Stimulated activated CD4-positive, alpha-beta T cell treated with anti-CD3 and anti-CD28 coated beads, Interleukin-4, amount 100 ng/mL, for 1 hour (primary cell): Measurements from ENCODE around the gene RASAL1.
"Not testable (repeated sequence)": the region's sequence is repeated elsewhere in the genome, so short reads cannot be mapped to it uniquely, and the experiment has no call there.

Experiments used
- DNase-seq: peaks from one replicate; pipeline ENCODE4 v3.0.0-alpha.2; 2020

The RASAL1 gene

DNA sequence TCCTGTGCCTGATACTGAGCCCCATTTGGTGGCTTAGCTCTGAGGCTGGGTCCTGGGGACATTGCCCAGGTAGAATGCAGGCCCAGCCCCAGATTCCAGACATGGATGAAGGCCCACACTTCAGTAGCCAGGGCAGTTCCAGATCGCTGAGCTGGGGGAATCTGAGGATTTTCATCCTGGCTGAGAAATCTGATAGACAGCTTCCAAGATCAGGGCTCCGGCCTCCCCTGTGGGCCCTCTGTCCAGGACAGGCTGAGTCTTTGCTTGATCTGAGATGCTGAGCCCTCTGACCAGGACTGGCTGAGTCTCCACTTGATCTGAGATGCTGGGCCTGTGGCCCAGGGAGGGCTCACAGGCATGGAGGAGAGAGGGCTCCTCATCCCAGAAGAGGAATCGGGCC, 3.3 kb upstream of the RASAL1 start:
- DNase-seq, result no peak

DNA sequence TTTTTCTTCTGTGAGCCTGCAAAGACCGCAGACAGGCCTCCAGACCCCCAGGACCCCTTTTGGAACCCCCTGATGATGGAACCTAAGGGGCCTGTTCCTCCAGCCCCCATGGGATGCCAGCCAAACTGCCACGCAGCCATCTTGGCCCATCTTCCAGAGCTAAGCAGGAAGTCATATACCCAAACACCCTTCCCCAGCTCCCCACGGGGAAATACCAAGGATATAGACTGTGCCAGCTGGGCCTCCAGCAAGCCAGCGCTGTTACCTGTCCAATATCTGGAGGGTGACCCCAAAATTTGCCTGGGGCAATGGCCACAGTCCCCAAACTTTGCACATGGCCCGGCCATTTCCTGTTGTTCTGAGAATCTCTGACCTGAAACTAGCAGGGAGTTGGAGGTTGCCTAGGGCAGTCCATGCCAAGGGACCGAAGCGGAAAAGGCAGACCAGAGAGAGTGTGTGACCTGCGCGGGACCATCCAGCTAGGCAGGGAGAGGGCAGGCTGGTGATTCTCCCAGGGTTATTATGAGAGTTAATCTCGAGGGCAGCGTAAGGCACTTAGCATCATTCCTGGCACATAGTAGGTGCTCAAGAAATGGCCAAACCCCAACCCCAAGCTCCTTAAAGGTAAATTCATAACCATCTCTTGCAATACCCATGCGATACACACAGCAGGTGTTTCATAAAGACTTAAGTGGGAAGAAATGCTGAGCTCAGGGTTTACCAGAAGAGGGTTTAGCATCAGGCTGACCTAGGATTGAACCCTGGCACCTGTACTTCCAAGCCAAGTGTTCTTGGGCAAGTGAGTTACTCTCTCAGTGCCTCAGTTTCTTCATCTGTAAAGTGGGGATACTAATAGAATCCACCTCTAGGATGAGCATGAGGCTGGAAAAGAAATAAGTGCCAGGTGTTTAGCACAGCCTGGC, 2.6 kb upstream of the RASAL1 start:
- no peak for DNase-seq

DNA sequence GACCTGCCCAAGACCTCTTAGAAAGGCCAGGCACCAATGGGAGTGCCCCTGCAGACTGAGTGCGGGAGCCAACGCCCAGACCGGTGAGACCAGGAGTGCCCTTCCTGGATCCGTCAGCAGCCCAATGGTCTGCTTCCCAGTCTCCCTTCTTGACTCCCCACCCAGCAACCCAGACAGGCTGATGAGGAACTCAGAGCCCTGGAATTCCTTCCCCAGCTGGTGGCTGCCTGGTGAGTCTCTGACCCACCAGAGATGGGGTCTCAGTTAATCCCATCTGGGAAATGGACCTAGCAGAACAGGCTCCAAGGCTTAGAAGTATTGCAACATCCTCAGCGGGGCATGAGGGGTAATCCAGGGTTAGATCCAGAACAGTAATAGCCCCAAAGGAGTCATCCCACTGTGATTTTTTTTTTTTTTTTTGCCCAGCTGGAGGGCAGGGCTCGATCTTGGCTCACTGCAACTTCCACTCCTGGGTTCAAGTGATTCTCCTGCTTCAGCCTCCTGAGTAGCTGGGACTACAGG, 1.5 kb upstream of the RASAL1 start:
- DNase-seq, result no peak

DNA sequence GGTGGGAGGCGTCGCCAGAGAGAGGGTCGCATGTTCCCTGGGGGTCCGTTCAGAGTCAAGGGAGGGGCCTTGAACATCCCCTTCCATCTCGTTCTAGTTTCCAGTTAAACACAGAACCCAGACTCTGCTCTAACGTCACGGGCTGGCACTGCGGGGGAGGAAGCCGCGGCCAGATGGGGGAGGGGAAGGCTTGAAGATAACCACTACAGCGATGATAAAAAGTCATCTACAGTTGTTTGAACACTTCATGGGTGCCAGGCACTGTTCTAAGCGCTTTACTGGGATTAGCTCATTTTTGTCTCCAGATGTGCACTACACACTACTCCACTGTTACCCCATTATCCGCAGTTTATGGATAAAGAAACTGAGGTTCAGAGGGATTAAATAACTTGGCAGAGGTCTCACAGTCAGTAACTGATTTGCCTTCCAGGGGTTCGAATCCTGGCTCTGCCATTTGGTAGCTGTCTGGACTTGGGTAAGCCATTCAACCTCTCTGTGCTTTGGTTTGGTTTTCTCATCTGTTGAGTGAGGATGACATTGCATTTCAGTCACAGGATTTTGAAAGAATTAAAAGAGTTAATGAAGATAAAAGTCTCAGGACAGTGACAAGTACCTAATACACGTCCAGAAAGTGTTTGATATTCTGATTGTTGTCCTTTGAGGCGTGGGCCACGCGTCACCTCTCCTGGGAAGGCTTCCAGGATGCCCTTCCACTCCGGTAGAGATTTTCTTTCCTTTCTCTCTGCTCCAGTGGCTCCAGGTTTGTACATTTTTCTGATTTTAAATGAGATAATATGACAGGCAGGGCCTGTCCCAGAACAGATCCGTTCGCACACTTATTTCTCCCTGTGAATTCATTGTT, 798 bp upstream of the RASAL1 start:
- peak; percentile 56 for DNase-seq

DNA sequence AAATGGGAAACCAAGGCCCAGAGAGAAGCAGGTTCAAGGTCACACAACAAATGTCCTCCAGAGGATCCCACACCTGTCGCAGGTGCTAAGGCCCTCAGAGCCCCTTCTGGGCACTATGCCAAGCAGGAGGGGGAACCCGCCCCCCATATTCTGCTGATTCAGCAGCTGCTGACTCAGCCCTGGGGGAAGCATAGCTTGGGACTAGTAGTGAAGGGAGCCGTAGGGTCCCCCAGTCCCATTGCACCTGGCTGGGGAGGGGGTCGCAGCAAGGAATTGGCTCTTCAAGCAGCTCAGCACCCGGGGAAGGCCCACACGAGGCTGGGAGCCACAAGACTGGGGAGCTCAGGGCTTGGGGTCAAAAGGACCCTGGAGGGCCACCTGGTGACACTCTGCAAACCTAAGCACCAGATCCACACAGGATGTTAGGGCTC, 1.0 kb downstream of the RASAL1 start:
- no peak for DNase-seq

DNA sequence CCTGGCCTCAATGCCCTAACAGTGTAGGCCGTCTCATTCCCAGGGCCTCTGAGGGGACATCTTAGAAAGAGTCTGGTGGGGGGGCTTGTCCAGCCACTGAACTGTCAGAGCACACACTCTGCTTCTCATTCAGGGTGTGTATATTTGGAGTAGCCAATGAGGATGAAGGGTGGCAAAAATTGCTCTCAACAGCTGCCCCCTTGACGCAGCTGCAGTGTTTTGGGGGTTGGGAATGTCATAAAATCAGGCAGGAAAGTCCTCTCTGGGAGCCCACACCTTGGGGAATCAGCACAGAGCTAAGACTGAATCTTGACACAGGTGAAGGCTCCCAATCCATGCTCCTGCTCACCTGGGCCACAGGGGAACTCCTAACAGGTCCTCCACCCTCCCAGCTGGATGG, 1.5 kb downstream of the RASAL1 start:
- no peak for DNase-seq

DNA sequence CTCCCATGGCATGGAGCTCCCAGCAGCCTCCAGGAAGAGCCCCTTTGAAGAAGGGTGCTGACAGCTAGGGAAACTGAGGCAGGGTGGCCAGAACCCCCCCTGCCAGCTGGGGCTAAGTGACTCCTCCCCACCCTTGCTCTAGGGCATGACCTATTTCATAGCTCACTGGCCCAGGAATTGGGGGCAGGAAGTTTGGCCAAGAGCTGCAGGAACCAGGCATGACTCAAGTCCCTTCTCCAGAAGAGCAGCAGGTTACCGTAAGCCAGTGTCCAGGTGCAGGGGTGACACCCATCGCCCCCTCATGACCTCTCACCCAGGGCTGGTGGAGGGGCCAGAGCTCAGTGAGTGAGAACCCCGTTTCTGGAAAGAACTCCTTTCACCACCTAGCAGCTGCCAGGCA, 1.9 kb downstream of the RASAL1 start:
- DNase-seq, result no peak

DNA sequence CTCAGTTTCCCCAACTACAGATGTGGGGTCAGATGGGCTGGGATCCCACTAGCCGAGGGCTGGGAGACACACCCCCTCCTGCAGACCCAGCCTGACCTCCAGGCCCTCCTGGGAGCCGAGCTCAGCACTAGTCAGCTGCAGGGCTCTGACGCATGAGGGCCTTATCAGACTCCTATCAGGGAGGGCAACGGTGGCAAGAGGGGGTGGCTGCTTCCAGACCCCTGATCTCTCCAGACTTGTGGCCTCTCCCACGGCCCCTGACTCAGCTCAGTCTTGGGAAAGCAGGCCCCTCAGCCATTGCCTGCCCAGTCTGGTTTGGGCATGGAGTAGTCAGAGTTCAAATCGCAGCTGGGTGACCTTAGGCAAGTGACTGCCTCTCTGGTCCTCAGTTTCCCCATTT, 2.5 kb downstream of the RASAL1 start:
- no peak for DNase-seq

DNA sequence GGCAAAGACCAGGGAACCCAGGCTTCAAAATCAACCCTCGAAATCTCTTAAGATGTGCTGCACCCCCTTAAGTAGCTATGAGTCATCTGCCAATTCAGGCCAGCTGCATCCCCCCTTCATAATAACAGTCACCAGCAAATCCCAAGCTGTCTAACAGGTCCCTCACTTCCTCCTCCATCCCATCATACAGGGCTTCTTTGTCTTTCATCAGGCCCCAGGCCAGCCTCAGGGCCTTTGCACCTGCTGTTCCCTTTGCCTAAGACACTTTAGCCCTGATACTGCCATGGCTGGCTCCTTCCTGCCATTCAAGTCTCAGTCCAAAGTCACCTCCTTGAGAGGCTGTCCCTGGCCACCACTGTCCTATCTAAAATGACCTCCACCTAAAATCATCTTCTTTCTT, 4.0 kb downstream of the RASAL1 start:
- no peak for DNase-seq

DNA sequence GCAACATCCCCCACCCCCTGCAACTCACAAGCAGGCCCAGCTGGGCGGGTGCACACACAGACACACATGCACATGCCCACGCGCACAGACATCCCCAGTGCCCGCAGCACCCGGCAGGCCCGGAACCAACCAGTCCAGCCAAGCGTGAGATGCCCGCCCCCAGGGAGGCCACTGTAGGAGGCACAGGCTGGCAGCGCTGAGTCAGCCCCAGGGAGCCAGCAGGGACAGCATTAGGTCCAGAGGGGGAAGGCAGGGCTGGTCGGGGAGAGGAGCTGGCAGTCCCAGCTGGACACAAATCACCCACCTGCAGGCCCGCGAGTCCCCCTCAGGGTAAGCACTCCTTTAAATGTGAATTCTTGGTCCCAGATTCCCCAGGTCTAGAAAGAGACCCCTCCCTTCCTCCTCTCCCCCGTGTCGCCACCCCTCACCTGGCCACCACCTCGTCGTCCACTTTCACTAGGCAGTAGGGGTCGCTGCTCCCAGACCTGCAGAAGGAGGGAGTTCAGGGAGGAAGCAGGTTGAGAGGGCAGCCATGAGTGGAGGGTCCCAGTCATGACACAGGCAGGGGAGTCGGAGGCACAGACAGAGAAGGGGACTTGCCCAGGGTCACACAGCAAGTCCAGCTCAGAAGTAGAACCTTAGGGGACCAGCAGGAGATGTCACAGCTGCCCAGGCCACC, 5.0 kb downstream of the RASAL1 start:
- DNase-seq, result no peak

DNA sequence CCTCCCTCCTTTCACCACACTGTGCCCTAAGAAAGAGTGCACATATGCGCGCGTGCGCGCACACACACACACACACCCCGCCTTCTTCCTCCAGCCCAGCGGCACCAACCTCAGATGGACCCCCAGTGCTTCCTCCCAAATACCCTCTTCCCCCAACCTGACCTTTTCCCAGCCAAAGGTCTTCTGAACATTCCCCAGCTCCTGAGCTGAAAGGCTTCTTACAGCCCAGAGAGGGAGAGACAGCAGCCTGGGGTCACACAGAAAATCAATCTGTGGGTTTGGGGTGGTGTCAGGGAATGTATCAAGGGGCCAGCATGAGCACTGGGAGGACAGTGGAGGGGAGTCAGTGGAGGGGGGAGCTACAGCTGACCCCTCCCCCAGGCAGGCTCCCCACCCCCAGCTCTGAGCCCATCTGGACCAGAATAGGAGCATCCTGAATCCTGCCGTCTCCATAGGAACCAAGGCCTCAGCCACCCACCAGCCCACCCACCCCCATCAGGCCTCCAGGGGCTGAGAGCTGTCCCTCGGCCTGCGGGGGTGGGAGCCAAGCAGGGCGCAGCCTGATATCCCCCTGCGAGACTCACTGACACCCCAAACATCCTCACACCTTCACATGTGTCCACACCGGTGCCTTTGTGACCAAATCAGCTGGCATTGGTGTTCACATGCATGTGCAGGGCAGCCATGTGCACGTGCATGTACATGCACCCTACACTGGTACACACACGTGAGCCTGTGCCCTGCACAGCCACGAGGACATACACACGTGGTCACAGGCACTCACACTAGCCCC, 5.7 kb downstream of the RASAL1 start:
- DNase-seq, result no peak

DNA sequence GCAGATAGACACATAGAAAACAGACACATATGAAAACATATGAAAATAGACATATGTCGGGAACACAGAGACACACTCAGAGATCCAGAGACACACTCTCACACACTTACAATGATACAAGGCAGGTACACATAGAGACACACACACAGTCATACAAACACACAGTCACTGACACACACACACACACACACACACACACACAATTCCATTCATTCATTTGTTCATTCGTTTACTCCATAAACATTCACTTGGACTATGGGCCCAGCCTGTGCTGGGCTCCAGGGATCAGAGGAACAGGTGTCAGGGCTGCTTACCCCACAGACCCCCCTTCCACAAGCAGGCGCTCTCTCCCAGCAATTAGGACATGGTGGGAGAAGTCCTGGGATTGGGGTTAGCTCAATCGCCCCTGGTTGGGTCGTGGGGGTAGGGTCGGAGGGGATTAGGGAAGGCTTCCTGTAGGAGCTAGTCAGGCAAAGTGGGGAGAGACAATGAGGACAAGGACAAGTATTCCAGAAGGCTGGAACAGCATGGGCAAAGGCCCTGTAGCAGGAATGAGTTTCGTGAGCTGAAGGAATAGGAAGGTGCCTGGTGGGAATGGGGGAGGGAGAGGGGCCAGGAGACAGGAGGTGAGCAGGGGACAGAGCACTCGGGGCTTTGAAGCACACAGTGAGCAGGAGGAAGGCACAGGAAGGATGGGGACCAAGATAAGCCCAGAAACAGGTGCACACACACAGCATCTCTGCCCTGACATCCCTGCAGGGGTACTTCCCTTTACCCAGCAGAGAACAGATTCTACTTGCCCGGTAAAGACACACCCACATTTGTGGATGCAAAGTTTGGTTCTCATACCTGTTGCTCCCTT, 6.5 kb downstream of the RASAL1 start:
- no peak for DNase-seq

DNA sequence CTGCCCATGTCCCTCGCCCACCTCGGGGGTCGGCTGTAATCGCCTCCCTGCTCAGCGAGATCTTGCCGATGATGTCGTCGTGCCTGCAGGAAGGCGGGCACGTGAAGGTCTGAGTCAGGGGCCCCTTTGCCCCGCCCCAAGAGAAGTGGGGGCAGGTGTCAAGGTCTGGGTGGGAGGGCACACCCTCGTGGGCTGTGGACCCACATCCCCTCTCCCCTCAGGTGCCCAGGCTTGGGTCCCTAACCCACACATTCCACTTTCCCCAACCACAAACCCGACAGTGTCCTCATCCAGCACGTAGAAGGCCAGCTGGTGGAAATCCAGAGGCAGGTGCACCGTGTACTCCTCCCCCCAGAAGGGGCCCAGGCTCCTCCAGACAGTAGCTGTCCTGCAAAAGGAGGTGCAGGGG, 7.8 kb downstream of the RASAL1 start:
- DNase-seq, result no peak

DNA sequence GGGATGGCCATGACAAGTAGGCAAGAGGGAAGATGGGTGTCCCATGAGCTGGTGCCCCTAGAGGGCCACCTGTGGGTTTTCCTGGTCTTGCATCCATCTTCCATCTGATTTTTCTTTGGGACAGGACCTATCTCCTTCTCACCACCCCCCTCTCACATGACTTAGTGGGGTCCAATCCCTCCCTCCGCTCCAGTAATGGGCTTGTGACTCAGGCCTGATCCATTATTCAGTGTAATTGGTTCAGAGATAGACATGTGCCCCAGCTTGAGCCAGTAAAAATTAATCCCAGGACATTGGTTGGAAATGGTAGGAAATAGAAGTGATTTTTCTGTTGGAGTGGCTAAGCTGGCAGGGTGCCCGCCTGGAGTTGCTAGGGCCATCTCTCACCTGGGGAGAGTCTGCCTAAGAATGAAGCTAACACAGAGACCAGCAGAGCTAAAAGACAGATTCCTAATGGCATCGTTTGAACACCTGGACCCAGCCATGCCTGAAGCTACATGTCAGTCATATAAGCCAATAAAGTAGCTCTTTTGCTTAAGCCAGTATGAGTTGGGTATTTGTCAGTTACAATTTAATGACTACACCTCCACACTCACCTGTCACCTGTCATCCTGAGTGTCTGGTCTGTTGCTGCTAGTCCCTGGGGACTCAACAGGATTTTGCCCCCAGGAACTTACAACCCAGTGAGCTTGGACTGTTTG, 14.7 kb downstream of the RASAL1 start:
- no peak for DNase-seq

DNA sequence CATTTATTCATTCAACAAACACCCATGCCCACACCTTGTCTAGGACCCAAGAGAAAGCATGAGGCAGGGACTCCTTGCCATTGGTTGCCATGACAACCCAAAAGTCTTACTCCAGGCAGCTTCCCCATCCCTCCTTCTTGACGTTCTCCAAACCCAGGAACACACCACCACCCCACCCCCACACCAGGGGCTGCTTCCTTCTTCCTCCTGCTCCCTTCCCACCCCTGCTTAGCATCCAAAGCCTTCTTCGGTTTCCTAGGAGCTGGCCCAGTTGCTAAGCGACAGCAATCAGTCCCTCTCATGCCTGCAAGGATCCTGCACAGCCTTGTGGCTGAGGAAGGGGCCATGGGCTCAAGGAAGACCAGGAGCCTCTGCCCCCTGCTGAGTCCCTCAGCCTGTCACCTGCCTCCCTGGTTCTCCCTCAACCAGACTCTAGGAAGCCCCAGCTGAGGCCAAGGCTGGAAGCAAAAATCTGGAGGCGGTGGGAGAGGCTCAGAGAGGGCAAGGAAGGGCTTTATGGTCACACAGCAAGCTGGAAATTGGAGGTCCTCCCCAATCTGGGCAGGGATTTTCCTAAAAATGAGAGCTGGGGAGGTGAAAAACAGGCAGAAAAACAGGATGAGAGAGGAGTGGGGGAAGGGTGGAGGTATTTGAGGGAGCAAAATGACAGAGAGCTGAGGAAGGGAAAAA, 15.4 kb downstream of the RASAL1 start:
- DNase-seq, result no peak

DNA sequence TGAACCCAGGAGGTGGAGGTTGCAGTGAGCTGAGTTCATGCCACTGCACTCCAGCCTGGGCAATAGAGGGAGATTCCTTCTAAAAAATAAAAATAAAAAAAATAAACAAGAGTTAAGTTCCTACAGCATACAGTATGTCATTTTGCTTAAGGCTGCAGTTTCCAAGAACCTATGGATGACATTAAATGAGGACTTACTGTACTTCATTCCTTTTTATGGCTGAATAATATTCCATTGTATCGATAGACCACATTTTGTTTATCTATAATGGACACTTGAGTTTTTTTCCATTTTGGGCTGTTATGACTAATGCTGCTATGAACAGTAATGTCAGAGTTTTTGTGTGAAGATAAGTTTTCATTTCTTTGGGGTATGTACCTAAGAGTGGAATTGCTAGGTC, 17.4 kb downstream of the RASAL1 start:
- DNase-seq, result no peak

DNA sequence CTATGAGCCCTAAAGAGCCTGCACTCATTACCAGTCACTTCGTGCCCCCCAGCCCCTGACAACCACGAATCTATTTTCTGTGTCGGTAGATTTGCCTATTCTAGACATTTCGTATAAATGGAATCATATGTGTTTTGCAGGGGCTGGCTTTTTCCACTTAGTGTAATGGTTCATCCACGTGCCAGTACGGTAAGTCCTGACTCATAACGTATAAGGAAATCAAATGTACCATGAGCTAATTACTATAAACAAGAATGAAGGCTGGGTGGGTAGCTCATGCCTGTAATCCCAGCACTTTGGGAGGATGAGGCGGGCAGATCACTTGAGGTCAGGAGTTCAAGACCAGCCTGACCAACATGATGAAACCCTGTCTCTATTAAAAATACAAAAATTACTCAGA, 17.9 kb downstream of the RASAL1 start:
- DNase-seq, result not testable (repeated sequence)

DNA sequence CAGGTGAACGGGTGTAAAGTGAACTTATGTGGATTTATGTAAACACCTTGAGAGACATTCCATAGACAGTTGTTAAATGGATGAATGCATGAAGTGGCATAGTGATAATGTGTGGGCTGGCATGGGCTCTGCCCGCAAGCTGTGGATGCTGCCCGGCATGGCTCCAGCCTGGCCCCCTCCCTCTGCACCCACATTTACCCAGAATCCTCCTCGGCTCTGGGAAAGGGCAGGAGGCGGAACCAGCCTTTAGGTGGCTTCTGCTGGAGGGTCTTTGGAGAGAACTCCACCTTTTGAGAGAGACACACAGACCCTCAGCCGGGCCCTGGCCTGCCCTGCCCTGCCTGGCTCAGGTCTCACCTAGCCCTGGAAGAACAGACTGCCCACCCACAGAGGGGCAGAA, 18.7 kb downstream of the RASAL1 start:
- no peak for DNase-seq

DNA sequence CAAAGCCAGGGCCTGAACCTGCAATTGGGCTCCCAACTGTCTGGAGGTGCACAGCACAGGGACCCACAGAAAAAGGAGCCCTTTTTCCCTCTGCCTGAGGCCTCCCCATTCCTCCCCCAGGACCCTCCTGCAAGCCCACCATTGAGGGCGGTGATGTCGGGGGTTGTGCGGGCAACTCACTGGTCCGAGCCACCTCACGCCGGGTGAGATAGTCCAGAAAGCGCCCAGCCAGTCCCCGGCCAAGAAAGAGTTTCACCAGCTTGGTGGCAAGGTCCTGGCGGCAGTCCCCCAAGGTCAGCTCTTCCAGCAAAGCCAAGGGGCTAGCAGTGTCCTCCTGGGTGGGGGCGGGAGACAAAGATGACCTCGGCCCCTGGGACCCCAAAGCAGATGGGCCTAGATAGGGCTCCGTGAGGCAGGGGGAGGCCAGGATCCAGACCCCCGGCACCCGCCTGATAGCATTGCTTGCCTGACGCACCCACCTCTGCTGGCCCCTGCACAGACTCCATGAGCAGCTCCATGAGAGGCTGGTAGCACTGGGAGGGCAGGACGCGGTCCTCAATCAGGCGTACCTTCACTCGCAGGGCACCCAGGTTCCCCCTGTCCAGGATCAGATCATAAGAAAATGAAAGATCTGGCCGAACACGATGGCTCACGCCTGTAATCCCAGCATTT, 20.0 kb downstream of the RASAL1 start:
- no peak for DNase-seq
